ENCODE measurements around the gene ENTPD2.

The ENTPD2 gene

DNA sequence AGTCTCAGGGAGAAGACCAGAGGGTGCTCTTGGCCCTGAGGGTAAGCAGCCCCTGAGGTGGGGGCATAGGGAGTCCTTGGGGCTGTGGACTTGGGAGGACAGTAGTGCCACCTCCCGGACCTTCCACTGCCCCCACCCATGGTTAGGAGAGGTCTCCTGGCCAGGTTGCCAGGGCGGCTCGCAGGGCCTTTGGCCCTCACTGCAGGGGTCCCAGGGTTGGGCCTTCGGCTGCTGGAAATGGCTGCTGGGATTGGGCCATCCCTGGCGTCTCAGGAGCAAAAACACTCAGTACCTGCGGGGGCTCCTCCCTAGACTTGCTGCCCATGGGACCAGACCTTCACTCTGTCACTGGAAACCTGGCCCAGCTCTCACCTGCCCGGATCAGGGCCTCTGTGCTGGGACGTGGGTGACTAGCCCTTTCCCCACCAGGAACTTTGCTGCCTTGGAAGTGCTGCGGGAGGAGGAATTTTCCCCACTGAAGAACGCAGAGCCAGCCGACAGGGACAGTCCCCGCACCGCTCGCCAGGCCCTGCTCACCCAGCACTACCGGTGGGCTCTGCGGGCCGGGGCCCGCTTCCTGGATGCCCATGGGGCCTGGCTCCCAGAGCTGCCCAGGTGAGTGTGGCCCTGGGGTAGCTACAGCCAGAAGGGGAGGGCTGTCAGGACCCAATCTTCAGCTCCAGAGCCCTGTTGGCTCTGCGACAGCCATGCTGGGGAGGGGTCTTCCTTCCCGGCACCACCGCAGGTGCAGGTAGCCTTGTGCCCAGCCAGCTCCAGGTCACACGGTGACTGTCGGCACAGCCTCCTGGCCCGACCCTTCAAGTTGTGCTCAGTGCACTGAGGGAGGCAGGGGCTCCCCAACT, 26.6 kb upstream of the ENTPD2 start (continued):
- TF ChIP-seq ZNF530 (tag by site-specific recombination; IDR thresholded peaks at IDR 0.05; ENCODE audit: low read depth) (no peak), ZNF585B (tag by site-specific recombination; IDR thresholded peaks at IDR 0.05) (no peak), ZNF112 (tag by site-specific recombination; IDR thresholded peaks at IDR 0.05) (no peak)

DNA sequence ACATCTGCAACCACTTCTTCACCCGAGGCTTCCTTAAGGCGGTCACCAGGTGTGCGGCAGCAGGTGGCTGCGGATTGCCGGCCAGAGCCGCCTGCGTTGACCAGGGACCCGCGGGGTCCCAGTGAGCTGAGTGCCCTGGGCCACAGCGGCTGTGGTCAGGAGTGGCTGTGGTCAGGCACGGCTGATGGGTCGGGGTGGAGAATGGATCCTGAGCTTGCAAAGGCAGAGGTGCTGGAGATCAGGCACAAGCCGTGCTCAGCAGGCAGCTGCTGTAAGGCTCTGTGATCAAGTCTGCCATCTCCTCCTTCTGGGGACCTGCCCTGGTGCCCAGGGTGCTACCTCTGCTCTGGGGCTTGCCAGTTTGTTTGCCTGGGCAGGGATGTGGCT, 25.5 kb upstream of the ENTPD2 start:
- Histone ChIP-seq H3K4me1 (ENCODE audit: control insufficient read depth, insufficient read depth, low read length) (no peaks in the 10 kb centered on the region; the same call in 1 of the 2 replicates), H3K36me3 (ENCODE audit: control insufficient read depth in 2 of 2, insufficient read depth in 1 of 2, low read length in 2 of 2) (peaks cover 0 to 46% of the 10 kb centered on the region in 2 experiments; a peak in 1 of 3 replicates), H3K4me3 (ENCODE audit: low read depth, low read length) (no peak overlapping the region), H3K9me3 (ENCODE audit: control insufficient read depth, insufficient read depth, low read depth, low read length) (no peaks in the 10 kb centered on the region), H3K27ac (ENCODE audit: extremely low read depth, low read depth, low read length) (no peak overlapping the region)
- ChIA-PET POLR2A (no interaction called here), CTCF (interaction anchor here (0.6 to 1.7 kb wide), 3 partner anchors 12 to 51 kb away, joined by 3 to 6 read pairs (median 5); partner anchors contain the start of gene ABCA2)
- TF ChIP-seq, protein P1, sequence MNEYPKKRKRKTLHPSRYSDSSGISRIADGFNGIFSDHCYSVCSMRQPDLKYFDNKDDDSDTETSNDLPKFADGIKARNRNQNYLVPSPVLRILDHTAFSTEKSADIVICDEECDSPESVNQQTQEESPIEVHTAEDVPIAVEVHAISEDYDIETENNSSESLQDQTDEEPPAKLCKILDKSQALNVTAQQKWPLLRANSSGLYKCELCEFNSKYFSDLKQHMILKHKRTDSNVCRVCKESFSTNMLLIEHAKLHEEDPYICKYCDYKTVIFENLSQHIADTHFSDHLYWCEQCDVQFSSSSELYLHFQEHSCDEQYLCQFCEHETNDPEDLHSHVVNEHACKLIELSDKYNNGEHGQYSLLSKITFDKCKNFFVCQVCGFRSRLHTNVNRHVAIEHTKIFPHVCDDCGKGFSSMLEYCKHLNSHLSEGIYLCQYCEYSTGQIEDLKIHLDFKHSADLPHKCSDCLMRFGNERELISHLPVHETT (tag by site-specific recombination; IDR thresholded peaks at IDR 0.05): no peak
- TF ChIP-seq ZNF629 (tag by site-specific recombination; IDR thresholded peaks at IDR 0.05) (no peak), ZNF239 (tag by site-specific recombination; IDR thresholded peaks at IDR 0.05) (no peak), ZNF571 (tag by site-specific recombination; IDR thresholded peaks at IDR 0.05) (no peak), HOXC10 (CRISPR knock-in tag; IDR thresholded peaks at IDR 0.05) (no peak), ZNF654 (tag by site-specific recombination; IDR thresholded peaks at IDR 0.05; ENCODE audit: low read depth) (no peak), ZNF140 (tag by site-specific recombination; IDR thresholded peaks at IDR 0.05) (no peak), ZNF621 (tag by site-specific recombination; IDR thresholded peaks at IDR 0.05) (no peak), ZNF274 (IDR thresholded peaks at IDR 0.05; ENCODE audit: low read length) (no peak), ZNF274 (tag by site-specific recombination; IDR thresholded peaks at IDR 0.05; ENCODE audit: borderline replicate concordance) (no peak), ZNF596 (tag by site-specific recombination; IDR thresholded peaks at IDR 0.05) (no peak), ZXDB (tag by site-specific recombination; IDR thresholded peaks at IDR 0.05) (no peak), ZNF366 (tag by site-specific recombination; conservative IDR thresholded peaks at IDR 0.05) (no peak), MZF1 (tag by site-specific recombination; IDR thresholded peaks at IDR 0.05; ENCODE audit: borderline replicate concordance) (no peak), SCRT1 (tag by site-specific recombination; IDR thresholded peaks at IDR 0.05; ENCODE audit: borderline replicate concordance) (no peak)
- TF ChIP-seq, protein P2, sequence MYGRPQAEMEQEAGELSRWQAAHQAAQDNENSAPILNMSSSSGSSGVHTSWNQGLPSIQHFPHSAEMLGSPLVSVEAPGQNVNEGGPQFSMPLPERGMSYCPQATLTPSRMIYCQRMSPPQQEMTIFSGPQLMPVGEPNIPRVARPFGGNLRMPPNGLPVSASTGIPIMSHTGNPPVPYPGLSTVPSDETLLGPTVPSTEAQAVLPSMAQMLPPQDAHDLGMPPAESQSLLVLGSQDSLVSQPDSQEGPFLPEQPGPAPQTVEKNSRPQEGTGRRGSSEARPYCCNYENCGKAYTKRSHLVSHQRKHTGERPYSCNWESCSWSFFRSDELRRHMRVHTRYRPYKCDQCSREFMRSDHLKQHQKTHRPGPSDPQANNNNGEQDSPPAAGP (tag by site-specific recombination; IDR thresholded peaks at IDR 0.05): no peak
- TF ChIP-seq, protein P3, sequence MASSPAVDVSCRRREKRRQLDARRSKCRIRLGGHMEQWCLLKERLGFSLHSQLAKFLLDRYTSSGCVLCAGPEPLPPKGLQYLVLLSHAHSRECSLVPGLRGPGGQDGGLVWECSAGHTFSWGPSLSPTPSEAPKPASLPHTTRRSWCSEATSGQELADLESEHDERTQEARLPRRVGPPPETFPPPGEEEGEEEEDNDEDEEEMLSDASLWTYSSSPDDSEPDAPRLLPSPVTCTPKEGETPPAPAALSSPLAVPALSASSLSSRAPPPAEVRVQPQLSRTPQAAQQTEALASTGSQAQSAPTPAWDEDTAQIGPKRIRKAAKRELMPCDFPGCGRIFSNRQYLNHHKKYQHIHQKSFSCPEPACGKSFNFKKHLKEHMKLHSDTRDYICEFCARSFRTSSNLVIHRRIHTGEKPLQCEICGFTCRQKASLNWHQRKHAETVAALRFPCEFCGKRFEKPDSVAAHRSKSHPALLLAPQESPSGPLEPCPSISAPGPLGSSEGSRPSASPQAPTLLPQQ (tag by site-specific recombination; IDR thresholded peaks at IDR 0.05): no peak
- TF ChIP-seq, protein P4, sequence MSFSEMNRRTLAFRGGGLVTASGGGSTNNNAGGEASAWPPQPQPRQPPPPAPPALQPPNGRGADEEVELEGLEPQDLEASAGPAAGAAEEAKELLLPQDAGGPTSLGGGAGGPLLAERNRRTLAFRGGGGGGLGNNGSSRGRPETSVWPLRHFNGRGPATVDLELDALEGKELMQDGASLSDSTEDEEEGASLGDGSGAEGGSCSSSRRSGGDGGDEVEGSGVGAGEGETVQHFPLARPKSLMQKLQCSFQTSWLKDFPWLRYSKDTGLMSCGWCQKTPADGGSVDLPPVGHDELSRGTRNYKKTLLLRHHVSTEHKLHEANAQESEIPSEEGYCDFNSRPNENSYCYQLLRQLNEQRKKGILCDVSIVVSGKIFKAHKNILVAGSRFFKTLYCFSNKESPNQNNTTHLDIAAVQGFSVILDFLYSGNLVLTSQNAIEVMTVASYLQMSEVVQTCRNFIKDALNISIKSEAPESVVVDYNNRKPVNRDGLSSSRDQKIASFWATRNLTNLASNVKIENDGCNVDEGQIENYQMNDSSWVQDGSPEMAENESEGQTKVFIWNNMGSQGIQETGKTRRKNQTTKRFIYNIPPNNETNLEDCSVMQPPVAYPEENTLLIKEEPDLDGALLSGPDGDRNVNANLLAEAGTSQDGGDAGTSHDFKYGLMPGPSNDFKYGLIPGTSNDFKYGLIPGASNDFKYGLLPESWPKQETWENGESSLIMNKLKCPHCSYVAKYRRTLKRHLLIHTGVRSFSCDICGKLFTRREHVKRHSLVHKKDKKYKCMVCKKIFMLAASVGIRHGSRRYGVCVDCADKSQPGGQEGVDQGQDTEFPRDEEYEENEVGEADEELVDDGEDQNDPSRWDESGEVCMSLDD (tag by site-specific recombination; IDR thresholded peaks at IDR 0.05): no peak
- TF ChIP-seq, protein P5, sequence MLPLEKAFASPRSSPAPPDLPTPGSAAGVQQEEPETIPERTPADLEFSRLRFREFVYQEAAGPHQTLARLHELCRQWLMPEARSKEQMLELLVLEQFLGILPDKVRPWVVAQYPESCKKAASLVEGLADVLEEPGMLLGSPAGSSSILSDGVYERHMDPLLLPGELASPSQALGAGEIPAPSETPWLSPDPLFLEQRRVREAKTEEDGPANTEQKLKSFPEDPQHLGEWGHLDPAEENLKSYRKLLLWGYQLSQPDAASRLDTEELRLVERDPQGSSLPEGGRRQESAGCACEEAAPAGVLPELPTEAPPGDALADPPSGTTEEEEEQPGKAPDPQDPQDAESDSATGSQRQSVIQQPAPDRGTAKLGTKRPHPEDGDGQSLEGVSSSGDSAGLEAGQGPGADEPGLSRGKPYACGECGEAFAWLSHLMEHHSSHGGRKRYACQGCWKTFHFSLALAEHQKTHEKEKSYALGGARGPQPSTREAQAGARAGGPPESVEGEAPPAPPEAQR (tag by site-specific recombination; IDR thresholded peaks at IDR 0.05): no peak
